ENCODE results near the gene CXCL9.
"Not testable (repeated sequence)": the region's sequence is repeated elsewhere in the genome, so short reads cannot be mapped to it uniquely, and the experiment has no call there.

CXCL9 gene

GRCh38 chr4:76007089-76007862 is at the start of gene CXCL9:
Gene CXCL9 (minus strand): TSS chr4:76007509. CDS start chr4:76007449, 60 bp downstream.
- DNase-seq: no peak

DNA sequence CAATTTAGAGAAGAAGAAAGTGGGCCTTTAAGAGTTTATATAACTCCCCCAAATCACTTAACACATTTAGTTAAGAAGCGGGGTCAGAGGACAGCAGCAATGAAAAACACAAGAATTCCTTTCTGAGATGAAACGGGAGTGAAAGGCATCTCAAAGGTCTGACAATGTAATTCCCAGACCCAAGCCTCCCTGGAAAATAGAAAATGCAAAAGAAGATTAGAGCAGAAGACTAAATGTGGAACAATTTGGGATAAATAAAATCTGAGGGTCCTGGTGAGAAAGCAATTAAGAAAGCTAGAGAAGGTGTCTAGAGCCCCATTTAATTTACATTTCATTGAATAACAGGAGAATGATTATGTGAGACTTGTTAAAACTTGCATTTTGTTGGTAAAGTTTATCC is 48.1 kb upstream of the CXCL9 start:
- no peak for DNase-seq

DNA sequence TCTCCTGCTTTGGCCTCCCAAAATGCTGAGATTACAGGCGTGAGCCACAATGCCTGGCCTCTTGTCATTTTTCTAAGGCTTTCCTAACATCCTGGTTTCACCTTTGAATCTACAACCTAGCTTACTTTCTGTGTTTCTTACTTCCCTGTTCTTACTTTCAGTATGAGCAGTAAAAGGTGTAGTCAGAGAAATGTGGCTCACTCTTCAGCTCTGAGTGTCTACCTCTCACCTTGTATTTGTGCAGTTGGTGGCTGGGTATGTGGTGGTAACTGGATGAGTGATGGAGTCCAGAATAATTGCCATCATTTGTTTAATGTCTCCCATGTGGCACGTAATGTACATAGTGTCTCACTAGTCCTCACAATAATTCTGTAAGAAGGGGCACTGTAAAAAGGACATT is 47.7 kb upstream of the CXCL9 start:
- peak; percentile 42 for DNase-seq

GRCh38 chr4:76053730-76054129 is 46.4 kb upstream of the CXCL9 start:
- DNase-seq: no peak

- DNase-seq: not testable (repeated sequence)
Measured at GRCh38 chr4:76050560-76051050, 43.3 kb upstream of the CXCL9 start.

DNA sequence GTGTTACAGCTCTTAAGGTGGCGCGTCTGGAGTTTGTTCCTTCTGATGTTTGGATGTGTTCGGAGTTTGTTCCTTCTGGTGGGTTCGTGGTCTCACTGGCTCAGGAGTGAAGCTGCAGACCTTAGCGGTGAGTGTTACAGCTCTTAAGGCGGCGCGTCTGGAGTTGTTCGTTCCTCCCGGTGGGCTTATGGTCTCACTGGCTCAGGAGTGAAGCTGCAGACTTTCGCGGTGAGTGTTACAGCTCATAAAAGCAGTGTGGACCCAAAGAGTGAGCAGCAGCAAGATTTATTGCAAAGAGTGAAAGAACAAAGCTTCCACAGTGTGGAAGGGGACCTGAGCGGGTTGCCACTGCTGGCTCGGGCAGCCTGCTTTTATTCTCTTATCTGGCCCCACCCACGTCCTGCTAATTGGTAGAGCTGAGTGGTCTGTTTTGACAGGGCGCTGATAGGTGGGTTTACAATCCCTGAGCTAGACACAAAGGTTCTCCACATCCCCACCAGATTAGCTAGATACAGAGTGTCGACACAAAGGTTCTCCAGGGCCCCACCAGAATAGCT is 42.6 kb upstream of the CXCL9 start:
- DNase-seq: not testable (repeated sequence)

GRCh38 chr4:76044686-76045085 is 37.4 kb upstream of the CXCL9 start:
- DNase-seq: not testable (repeated sequence)

DNA sequence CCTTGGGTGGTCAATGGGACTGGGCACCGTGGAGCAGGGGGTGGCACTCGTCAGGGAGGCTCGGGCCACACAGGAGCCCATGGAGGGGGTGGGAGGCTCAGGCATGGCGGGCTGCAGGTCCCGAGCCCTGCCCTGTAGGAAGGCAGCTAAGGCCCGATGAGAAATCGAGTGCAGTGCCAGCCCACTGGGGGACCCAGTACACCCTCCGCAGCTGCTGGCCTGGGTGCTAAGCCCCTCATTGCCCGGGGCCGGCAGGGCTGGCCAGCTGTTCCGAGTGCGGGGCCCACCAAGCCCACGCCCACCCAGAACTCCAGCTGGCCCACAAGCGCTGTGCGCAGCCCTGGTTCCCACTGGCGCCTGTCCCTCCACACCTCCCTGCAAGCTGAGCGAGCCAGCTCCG is 36.0 kb upstream of the CXCL9 start:
- not testable (repeated sequence) for DNase-seq

DNA sequence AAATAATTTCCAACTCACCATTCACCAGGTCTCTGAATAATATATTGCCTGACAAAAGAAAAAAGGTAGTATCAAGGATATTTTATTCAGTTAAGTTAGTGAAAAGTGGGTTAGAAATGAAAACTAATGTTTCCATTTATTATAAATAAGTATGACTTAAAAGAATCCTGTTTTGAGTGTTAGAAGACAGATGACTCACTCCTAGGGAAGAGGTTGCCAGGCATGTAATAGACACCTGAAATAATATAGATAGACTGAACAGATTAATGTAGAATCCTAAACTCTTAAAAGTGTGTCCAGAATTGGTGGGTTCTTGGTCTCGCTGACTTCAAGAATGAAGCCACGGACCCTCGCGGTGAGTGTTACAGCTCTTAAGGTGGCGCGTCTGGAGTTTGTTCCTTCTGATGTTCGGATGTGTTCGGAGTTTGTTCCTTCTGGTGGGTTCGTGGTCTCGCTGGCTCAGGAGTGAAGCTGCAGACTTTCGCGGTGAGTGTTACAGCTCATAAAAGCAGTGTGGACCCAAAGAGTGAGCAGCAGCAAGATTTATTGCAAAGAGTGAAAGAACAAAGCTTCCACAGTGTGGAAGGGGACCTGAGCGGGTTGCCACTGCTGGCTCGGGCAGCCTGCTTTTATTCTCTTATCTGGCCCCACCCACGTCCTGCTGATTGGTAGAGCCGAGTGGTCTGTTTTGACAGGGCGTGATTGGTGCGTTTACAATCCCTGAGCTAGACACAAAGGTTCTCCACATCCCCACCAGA is 35.1 kb upstream of the CXCL9 start:
- DNase-seq: not testable (repeated sequence)

DNA sequence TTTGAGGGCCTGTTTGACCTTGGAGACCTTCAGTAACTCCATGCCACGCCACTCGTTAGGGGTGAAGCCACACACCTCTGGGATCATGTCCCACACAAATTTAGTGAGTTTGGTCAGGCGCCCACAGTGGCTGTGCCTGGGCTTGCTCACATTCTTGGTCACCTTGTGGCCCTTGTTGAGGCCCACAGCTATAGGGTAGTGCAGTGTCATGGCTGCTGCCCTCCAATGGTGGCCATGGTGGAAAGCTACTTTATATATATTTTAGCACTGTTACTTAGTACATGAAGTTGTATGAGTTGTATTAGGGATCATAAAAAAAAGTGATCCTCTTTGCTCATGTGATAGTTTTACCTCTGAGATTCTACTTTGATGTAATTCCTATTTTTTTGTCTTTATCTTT is 29.5 kb upstream of the CXCL9 start:
- no peak for DNase-seq

GRCh38 chr4:76035799-76036380 is 28.6 kb upstream of the CXCL9 start, which contains the start of gene CXCL11:
Gene CXCL11 (minus strand): TSS chr4:76036070. CDS start chr4:76035987, 83 bp downstream.
- no peak for DNase-seq

DNA sequence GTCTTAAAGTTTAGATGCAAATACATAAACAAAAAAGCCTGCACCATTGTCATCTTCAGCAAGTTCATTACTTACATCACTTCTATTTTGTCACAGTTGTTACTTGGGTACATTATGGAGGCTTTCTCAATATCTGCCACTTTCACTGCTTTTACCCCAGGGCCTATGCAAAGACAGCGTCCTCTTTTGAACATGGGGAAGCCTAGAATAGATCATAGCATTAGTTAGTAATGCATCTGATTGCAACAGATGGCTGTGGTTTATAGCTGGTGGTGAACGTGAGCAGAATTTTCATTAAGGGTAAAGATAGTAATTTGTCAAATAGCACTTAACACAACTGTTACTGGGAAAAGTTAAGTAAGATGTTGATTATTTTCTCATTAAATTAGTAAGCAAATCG is 27.8 kb upstream of the CXCL9 start:
- no peak for DNase-seq

GRCh38 chr4:76029300-76029699 is 22.0 kb upstream of the CXCL9 start:
- no peak for DNase-seq

- DNase-seq: no peak
Measured at GRCh38 chr4:76028350-76028765, 21.0 kb upstream of the CXCL9 start.

DNA sequence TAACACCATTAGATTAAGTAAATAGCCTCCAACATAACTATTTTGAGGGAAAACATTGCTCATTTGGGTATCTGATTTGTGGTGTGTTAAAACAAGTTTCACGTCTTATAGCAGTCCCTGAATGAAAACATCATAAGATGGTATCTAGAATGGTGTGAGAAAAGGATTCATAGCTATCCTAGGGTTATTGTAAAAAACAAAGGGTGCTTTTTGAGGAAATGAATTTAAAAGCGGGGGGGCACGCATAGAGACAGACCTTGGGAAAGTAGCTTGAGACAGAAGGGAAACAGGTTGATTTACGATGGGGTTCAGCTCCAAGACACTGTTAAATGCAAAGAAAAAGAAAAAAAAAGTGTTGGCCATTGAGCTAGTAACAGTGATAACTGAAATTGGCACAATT is 16.8 kb upstream of the CXCL9 start:
- DNase-seq: no peak

GRCh38 chr4:76023389-76023788 is 16.1 kb upstream of the CXCL9 start, which contains the start of gene CXCL10:
Gene CXCL10 (minus strand): TSS chr4:76023497. CDS start chr4:76023431, 66 bp downstream.
- DNase-seq: no peak

DNA sequence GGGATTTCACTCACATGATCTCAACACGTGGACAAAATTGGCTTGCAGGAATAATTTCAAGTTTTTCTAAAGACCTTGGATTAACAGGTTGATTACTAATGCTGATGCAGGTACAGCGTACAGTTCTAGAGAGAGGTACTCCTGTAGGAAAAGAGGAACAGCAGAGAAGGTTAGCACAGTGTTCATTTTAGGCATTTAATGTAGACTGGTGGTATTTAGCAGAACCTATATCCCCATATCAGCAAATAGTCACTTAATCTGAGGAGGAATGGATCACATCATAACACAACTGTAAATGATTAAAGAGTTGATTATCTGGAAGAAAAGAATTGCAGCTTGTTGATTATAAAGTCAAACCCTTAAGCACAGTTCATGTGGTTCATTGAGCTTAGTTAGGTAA is 15.4 kb upstream of the CXCL9 start:
- no peak for DNase-seq

DNA sequence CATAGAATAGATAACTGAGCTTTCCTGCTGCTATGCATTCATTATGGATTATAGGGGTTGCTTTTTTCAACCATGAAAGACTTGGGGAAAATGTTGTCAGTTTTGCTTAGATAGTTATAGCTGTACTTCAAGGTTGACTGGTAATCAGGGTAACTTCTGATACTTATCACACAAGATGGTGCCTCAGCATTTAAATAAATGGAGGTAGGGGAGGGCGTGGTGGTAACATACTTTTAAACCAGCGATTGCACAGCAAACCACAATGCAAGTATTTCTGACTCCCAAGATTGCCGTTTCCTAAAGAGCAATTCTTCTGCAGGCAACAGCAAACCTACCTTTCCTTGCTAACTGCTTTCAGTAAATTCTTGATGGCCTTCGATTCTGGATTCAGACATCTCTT is 14.7 kb upstream of the CXCL9 start:
- DNase-seq: no peak

GRCh38 chr4:76017056-76017686 is 9.9 kb upstream of the CXCL9 start:
- no peak for DNase-seq

DNA sequence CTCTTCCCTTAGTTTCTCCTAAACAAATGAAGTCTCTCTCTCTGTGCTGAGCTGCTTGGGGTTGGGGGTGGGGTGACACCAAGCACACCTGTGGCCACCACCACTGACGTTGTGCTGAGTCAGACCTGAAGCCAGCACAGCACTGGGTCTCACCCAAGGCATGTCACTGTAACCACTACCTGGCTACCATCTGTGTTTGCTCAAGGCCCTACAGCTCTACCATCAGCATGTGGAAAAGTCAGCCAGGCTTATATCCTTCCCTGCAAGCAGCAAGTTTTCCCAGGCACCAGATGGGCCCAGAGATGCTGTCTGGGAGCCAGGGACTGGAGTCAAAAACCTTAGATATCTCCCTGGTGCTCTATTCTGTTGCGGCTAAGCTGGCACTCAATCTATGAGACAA is 9.1 kb upstream of the CXCL9 start:
- DNase-seq: peak; percentile 42

DNA sequence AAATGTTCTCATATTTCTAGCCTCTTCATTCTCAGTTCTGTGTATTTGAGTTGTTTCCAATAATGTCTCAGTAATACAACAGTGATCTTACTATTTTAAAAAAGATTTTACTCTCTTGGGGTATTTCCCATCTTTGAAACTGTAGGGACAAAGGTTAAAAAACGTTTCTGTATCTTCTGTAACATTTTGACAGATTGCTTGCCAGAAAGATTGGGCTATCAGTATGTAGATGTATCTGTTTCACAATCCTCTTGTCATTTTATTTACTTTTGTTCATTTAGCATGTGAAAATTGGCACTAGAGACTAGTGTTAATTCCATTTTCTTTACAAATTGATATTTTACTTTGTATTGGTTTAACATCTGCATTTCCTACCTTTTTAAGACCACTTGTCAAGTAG is 6.2 kb upstream of the CXCL9 start:
- no peak for DNase-seq

GRCh38 chr4:76012388-76012801 is 5.1 kb upstream of the CXCL9 start:
- no peak for DNase-seq

Data from stimulated activated CD4-positive, alpha-beta T cell treated with anti-CD3 and anti-CD28 coated beads, Interleukin-15, amount 100 ng/mL, for 24 hours (primary cell).